ENCODE data around the gene ASH1L. TPM values are rescaled to one million over a fixed set of nuclear protein-coding genes. Genes with fewer than 3 reads are reported as not detected.

Gene ASH1L
- total and polyA plus RNA-seq, 9 of the 15 experiments (the other 6 are each of a cell fraction or from before 2014, with no cell fraction given), result 2.0 to 23.3 (median 14.6) TPM

DNA sequence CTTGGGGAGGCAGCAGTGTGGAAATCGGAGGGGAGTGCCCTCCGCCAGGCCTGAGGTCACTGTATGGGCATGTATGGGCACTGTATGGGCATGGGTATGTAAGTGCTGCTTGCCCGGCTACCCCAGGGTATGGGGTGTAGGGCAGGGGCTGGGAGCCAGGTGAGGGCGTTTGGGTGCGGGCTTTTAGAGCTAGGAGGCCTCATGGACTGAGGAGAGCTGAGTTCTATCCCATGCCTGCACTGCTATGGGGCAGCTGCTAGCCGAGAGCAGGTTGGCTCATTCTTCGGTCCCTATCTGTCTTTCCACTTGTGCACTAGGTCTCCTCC is 266.7 kb downstream of the ASH1L start:
- Histone ChIP-seq H3K4me2 (ENCODE audit: insufficient read depth, low read length) (no peak overlapping the region), H2AFZ (ENCODE audit: low read depth, low read length) (no peak overlapping the region), H4K20me1 (replicated peaks; ENCODE audit: control insufficient read depth, insufficient read depth, low read length) (no peaks in the 10 kb centered on the region), H3K79me2 (ENCODE audit: control insufficient read depth, insufficient read depth, low read length) (peaks cover 29% of the 10 kb centered on the region), H3K4me1 (replicated peaks in 1 of 2; ENCODE audit: control insufficient read depth in 2 of 2, insufficient read depth in 2 of 2, low read length in 2 of 2) (peaks cover 11 to 43% of the 10 kb centered on the region in 2 experiments; a peak in 4 of 5 replicates), H3K9me3 (replicated peaks; ENCODE audit: control insufficient read depth, insufficient read depth, low read depth, low read length) (no peaks in the 10 kb centered on the region), H3K9ac (ENCODE audit: insufficient read depth in 1 of 2, low read depth in 2 of 2, low read length in 2 of 2) (no peak overlapping the region), H3K4me3 (no peak overlapping the region), H3K27me3 (ENCODE audit: control insufficient read depth in 2 of 2, insufficient read depth in 2 of 2, low read length in 2 of 2) (no peaks in the 10 kb centered on the region), H3K27ac (ENCODE audit: extremely low read depth, low read depth, low read length) (no peak overlapping the region; the same call in 2 of the 3 replicates), H3K36me3 (ENCODE audit: control insufficient read depth, insufficient read depth, low read length) (peaks cover 51% of the 10 kb centered on the region), H3K9me1 (ENCODE audit: control insufficient read depth, insufficient read depth, low read length) (no peaks in the 10 kb centered on the region)
- DNase-seq (ENCODE audit: extremely low read depth in 1 of 4, low spot score in 3 of 4) (no peak), FAIRE-seq (no peak), ATAC-seq (no peak)
- WGBS (ENCODE audit: insufficient coverage, low coverage, missing lambda C conversion rate), result 96% methylated on average over 6 of the region's 7 CpGs
- CTCF ChIA-PET (ENCODE audit: low intra/inter-chr PET ratio), result no interaction called here
- BruUV-seq (replicated peaks), result no TSS peak
- in situ Hi-C loops (cut with MboI) (no loop called here), intact Hi-C loops (cut with micrococcal nuclease) (no loop called here)
- POLR2A ChIA-PET, result interaction anchor here (0.9 to 1.8 kb wide), 2 partner anchors 12 to 18 kb away, joined by 3 to 8 read pairs; partner anchors contain the start of gene FDPS
- no peak for TF ChIP-seq MYBL2 (IDR thresholded peaks at IDR 0.05; ENCODE audit: low read depth)
- no peak for TF ChIP-seq MYBL2 (CRISPR knock-in tag; IDR thresholded peaks at IDR 0.05; ENCODE audit: borderline replicate concordance)
- TF ChIP-seq TOE1 (IDR thresholded peaks at IDR 0.05; ENCODE audit: borderline replicate concordance), result no peak
- no peak for TF ChIP-seq TOE1 (CRISPR knock-in tag; IDR thresholded peaks at IDR 0.05; ENCODE audit: borderline replicate concordance, low read depth)
- TF ChIP-seq ZNF449 (CRISPR knock-in tag; IDR thresholded peaks at IDR 0.05), result no peak
- TF ChIP-seq KLF13 (tag; IDR thresholded peaks at IDR 0.05; ENCODE audit: borderline replicate concordance, low read depth), result no peak
- TF ChIP-seq, protein P1, sequence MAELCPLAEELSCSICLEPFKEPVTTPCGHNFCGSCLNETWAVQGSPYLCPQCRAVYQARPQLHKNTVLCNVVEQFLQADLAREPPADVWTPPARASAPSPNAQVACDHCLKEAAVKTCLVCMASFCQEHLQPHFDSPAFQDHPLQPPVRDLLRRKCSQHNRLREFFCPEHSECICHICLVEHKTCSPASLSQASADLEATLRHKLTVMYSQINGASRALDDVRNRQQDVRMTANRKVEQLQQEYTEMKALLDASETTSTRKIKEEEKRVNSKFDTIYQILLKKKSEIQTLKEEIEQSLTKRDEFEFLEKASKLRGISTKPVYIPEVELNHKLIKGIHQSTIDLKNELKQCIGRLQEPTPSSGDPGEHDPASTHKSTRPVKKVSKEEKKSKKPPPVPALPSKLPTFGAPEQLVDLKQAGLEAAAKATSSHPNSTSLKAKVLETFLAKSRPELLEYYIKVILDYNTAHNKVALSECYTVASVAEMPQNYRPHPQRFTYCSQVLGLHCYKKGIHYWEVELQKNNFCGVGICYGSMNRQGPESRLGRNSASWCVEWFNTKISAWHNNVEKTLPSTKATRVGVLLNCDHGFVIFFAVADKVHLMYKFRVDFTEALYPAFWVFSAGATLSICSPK (IDR thresholded peaks at IDR 0.05; ENCODE audit: borderline replicate concordance), result no peak
- TF ChIP-seq FOXO4 (CRISPR knock-in tag; IDR thresholded peaks at IDR 0.05), result no peak
- TF ChIP-seq ETS2 (tag; IDR thresholded peaks at IDR 0.05; ENCODE audit: borderline replicate concordance, poor library complexity, severe bottlenecking), result no peak
- TF ChIP-seq CBX5 (IDR thresholded peaks at IDR 0.05; ENCODE audit: borderline replicate concordance, low read depth), result no peak
- no peak for TF ChIP-seq ZNF3 (CRISPR knock-in tag; IDR thresholded peaks at IDR 0.05)
- no peak for TF ChIP-seq ZMIZ1 (IDR thresholded peaks at IDR 0.05; ENCODE audit: low read depth in 2 of 2, low read length in 2 of 2)
- no peak for TF ChIP-seq RBM15 (IDR thresholded peaks at IDR 0.05; ENCODE audit: insufficient read depth, low read length)
- no peak for TF ChIP-seq ZNF699 (CRISPR knock-in tag; IDR thresholded peaks at IDR 0.05; ENCODE audit: insufficient replicate concordance)
